Islet precursor cell (in vitro differentiated cells): Measurements from ENCODE around the gene KLHL36.
A peak's percentile ranks its signal among the peaks of the same experiment; 100 is the strongest.

ENCODE experiments used
- DNase-seq: peaks from one replicate; pipeline ENCODE4 v3.0.0-alpha.2; 2018

The KLHL36 gene

GRCh38 chr16:84648595-84649510 lies 542 bp downstream of the KLHL36 start:
- peak; percentile 64 for DNase-seq

DNA sequence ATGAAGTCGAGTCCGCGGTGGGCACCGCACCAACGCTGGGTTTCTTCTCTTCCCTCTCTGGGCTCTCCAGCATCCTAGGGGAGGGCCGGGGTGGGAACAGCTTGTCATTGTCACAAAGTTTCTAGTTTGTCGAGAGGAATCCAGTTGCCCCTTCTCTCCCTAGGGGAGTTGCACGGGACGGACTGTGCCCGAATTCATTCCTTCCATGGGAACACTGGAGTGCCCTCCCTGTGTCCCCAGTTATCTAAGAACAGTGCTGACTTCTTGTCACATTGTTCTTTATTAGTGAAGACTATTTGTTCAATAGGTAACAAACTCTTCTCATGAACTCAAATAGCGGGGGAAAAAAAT lies 1.2 kb downstream of the KLHL36 start:
- DNase-seq: no peak

- DNase-seq: no peak
These were observed 2.0 kb downstream of the KLHL36 start for GRCh38 chr16:84650062-84650991.

- DNase-seq: no peak
These were observed 4.3 kb downstream of the KLHL36 start for GRCh38 chr16:84652566-84652965.

DNA sequence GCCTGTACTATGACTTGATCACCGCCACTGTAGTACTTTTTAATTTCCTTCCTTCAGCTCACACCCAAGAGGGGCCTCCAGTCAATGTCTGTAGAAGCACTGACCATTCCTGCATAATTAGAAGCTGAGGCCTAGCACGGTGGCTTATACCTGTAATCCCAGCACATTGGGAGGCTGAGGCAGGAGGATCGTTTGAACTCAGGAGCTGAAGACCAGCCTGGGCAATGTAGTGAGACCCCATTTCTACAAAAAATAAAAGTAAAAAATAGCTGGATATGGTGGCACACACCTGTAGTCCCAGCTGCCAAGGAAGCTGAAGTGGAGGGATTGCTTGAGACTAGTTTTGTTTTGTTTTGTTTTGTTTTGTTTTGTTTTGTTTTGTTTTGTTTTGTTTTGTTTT lies 5.9 kb downstream of the KLHL36 start:
- no peak for DNase-seq

DNA sequence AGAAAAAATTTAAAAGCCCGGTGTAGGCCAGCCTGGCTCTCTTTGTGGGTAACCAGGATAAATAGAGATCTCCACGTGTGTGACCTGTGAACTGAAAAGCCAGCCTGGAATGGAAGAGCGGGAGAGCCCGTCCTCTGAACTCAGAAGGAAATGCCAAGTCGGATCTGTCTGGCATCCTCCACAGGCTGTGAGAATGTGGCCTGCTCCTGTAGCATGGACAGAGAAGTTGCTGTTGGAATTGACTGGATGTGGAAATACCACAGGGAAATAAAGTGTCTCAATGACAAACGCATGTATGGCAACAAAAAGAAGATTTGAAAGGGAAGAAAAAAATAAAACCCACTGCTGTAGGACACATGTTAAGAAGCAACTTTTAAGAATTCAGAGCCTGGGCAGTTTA lies 6.7 kb downstream of the KLHL36 start:
- no peak for DNase-seq

GRCh38 chr16:84656649-84657048 lies 8.3 kb downstream of the KLHL36 start:
- DNase-seq: no peak

DNA sequence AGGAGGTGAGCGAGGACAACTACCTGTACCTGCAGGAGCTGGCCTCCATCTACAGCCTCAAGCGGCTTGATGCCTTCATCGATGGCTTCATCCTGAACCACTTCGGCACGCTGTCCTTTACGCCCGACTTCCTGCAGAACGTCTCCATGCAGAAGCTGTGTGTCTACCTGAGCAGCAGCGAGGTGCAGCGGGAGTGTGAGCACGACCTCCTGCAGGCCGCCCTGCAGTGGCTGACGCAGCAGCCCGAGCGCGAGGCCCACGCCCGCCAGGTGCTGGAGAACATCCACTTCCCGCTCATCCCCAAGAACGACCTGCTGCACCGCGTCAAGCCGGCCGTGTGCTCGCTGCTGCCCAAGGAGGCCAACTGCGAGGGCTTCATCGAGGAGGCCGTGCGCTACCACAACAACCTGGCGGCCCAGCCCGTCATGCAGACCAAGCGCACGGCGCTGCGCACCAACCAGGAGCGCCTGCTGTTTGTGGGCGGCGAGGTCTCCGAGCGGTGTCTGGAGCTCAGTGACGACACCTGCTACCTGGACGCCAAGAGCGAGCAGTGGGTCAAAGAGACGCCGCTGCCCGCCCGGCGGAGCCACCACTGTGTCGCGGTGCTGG lies 9.0 kb downstream of the KLHL36 start:
- no peak for DNase-seq

DNA sequence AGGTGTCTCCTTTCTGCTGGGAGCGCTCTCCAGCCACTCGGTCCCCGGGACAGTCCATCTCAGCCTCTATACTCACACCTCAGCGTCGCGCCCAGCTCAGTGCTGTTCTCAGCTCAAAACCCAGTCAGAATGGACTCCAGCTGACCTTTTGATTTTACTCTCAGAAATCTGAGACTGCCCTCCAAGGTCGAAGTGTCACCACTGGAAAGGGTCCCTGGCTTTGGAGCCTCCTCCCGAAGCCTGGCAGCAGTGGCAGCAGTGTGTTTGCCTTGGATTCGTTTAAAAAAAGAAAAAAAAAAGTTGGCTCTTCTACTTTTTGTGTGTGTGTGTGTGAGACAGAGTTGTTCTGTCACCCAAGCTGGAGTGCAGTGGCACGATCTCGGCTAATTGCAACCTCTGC lies 10.4 kb downstream of the KLHL36 start:
- DNase-seq: no peak

DNA sequence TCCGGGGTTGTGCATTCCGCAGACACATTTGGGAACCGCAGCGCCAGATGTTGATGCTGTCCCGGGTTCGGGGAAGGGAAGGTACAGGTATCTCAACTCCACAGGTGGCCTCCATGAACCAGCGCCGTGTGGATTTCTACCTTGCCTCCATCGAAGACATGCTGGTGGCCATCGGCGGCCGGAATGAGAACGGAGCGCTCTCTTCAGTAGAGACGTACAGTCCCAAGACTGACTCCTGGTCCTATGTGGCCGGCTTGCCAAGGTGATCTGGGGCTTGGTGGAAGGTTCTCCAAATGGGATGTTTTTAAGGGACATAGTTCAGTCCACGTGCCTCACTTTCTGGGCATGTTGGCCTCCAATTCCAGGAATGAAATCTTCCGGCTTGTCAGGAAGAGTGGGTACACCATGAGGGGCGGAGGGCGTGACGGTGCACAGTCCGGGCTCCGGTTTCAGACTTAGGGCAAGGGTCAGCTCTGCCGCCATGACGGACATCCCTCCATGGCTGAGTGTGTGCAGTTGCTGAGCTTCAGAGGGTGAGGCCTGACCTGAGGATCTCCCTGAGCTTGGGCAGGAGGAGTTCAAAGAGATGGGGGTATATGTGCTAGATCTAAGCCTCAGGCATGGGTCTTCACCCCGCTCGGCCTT lies 11.5 kb downstream of the KLHL36 start:
- DNase-seq: no peak

GRCh38 chr16:84660973-84661372 lies 12.7 kb downstream of the KLHL36 start:
- no peak for DNase-seq

- DNase-seq: no peak
These were observed 13.2 kb downstream of the KLHL36 start for GRCh38 chr16:84661418-84662060.

- no peak for DNase-seq
These were observed 14.2 kb downstream of the KLHL36 start for GRCh38 chr16:84662471-84662870.

DNA sequence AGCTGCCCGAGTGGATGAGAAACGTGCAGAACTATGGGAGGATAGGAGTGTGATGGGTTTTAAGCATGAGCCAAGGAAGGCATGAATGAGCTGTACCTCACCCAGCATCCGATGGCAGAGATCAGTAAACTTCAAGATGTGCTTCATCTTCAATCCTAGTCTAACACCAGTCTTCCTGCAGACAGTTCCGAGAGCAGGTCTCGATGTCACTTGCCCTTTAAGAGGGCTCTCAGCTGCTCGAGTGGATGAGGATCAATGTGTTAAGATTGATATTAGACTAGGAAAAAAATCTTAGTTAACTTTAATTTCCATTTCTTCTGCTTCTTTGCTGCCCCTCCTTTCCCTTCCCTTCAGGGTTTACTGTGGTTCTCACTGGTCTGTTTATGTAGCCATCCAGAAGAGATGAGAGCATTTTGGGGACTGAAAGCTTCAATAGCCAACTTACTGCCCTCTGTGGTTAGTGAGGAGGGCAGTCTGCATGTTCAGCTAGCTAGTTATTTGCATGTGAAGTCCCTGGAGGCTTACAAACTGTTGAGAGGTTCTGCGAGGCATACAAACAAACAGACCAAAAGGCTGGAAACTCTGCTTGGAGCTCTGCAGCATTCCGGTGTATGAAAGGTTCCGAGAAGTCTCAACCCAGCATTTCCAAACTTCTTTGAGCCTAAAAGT lies 15.3 kb downstream of the KLHL36 start:
- no peak for DNase-seq

DNA sequence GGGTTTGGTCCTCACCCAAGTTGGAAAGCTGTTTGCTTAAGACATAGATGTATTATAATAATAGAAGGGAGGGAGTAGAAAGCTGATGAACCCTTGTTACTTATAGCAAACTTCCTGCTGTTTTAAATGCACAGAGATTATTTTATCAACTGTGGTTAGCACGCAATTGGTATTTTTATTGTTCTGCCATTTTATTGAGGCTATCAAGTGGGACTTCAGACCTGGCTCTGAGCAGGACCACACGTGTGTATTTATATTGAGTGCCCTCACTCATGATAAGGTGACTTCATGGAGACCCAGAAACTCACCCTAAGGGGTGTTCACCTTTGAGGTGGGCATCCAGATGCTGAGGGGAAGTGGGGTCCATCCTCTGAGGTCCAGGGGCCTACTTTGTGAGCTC lies 17.0 kb downstream of the KLHL36 start:
- DNase-seq: no peak

- DNase-seq: no peak
These were observed 17.5 kb downstream of the KLHL36 start for GRCh38 chr16:84665843-84666242.

- no peak for DNase-seq
These were observed 19.4 kb downstream of the KLHL36 start for GRCh38 chr16:84667600-84668309.

- DNase-seq: no peak
These were observed 21.8 kb downstream of the KLHL36 start for GRCh38 chr16:84670063-84670462.

- DNase-seq: peak; percentile 88
These were observed 24.2 kb downstream of the KLHL36 start for GRCh38 chr16:84672276-84673202.

- DNase-seq: no peak
These were observed 24.9 kb downstream of the KLHL36 start for GRCh38 chr16:84673203-84673535.
